BLaER1 treated with 17β-estradiol and CSF1 and Interleukin-3, amounts not matched to agents 10 nM and 100 nM (cell line): ENCODE results near the gene TWF2.

Experiments used
- H3K27ac ChIP-seq, 11 experiments: shearing (Covaris generic); formaldehyde crosslinking; 2 replicates each; pipeline ENCODE4 v1.8.1; 2022
- H3K27me3 ChIP-seq, 11 experiments: shearing (Covaris generic); formaldehyde crosslinking; 2 replicates each; pipeline ENCODE4 v1.8.1; 2022
- H3K36me3 ChIP-seq, 11 experiments: shearing (Covaris generic); formaldehyde crosslinking; 2 replicates each; pipeline ENCODE4 v1.8.1; 2022
- H3K4me1 ChIP-seq, 10 experiments: shearing (Covaris generic); formaldehyde crosslinking; 2 replicates each; pipeline ENCODE4 v1.8.1; 2022
- H3K4me2 ChIP-seq, 11 experiments: shearing (Covaris generic); formaldehyde crosslinking; 2 replicates each; pipeline ENCODE4 v1.8.1; 2022
- H3K4me3 ChIP-seq, 10 experiments: shearing (Covaris generic); formaldehyde crosslinking; 2 replicates each; pipeline ENCODE4 v1.8.1; 2022
- H3K9ac ChIP-seq, 11 experiments: shearing (Covaris generic); formaldehyde crosslinking; 2 replicates each; pipeline ENCODE4 v1.8.1; 2022
- H3K9me3 ChIP-seq, 11 experiments: shearing (Covaris generic); formaldehyde crosslinking; replicated peaks in 1 of 11; 2 replicates each; pipeline ENCODE4 v1.8.1; 2022
- H4K20me1 ChIP-seq, 11 experiments: shearing (Covaris generic); formaldehyde crosslinking; 2 replicates each; pipeline ENCODE4 v1.8.1; 2022
- Cebpa-rat ChIP-seq, 11 experiments: shearing (Covaris generic); IDR thresholded peaks; 2 replicates each; pipeline ENCODE4 v1.8.1; 2022

TWF2 gene

GRCh38 chr3:52240059-52240885 is 1.3 kb upstream of the TWF2 start:
- Histone ChIP-seq H3K9ac (peak overlapping the region; percentile 85 to 97 (median 92); a peak in 21 of 22 replicates), H3K9me3 (peaks cover 0 to 5% (median 0%) of the 10 kb centered on the region in 11 experiments; a peak in 2 of 22 replicates), H4K20me1 (peaks cover 17 to 34% (median 29%) of the 10 kb centered on the region in 11 experiments; a peak in 18 of 22 replicates), H3K27ac (peak overlapping the region; percentile 65 to 97 (median 93); a peak in 21 of 22 replicates), H3K27me3 (no peaks in the 10 kb centered on the region), H3K4me2 (peak overlapping the region; percentile 93 to 99 (median 98)), H3K36me3 (peaks cover 0 to 12% (median 5%) of the 10 kb centered on the region in 11 experiments; a peak in 13 of 22 replicates), H3K4me1 (peaks cover 83 to 89% (median 84%) of the 10 kb centered on the region in 10 experiments), H3K4me3 (peak overlapping the region; percentile 78 to 95 (median 88))
- TF ChIP-seq Cebpa-rat (IDR thresholded peaks at IDR 0.05) = no peak

- Histone ChIP-seq H4K20me1 (peaks cover 20 to 52% (median 47%) of the 10 kb centered on the region in 11 experiments; a peak in 19 of 22 replicates), H3K9ac (peak overlapping the region; percentile 85 to 97 (median 92)), H3K4me2 (peak overlapping the region; percentile 94 to 99 (median 98)), H3K9me3 (peaks cover 0 to 2% (median 0%) of the 10 kb centered on the region in 11 experiments; a peak in 1 of 22 replicates), H3K4me1 (peaks cover 82 to 88% (median 84%) of the 10 kb centered on the region in 10 experiments), H3K36me3 (peaks cover 13 to 31% (median 23%) of the 10 kb centered on the region in 11 experiments; a peak in 20 of 22 replicates), H3K4me3 (peak overlapping the region; percentile 78 to 95 (median 88)), H3K27ac (peak overlapping the region; percentile 49 to 97 (median 93); a peak in 21 of 22 replicates), H3K27me3 (no peaks in the 10 kb centered on the region)
- TF ChIP-seq Cebpa-rat (IDR thresholded peaks at IDR 0.05) = no peak
Observed at GRCh38 chr3:52238193-52238760, 681 bp downstream of the TWF2 start.

DNA sequence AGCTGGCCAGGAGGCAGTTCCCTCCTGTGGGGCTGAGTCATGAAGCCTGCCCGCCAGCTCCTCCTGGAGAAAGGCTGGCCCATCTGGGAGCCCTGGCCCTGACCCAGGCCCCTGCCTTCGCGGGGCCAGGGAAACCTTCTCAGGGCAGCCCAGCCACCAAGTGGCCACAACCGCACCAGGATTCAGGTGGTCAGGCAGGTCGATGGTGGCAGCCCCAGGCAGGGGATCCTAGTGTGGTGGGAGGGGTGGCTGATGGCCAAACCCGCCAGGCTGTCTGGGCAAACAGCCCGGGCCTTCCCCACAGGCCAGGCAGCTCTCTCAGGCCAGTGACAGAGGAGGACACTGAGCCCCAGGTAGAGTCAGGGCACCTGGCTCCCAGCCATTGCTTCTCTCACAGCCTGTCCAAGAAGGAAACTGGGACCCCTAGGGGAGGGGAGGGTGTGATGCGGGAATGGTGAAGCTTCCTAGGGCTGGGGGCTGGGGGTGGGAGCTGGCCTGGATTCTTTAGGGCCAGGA is 1.2 kb downstream of the TWF2 start:
- Histone ChIP-seq H3K9ac (peak overlapping the region; percentile 85 to 97 (median 92)), H4K20me1 (peaks cover 20 to 58% (median 52%) of the 10 kb centered on the region in 11 experiments; a peak in 19 of 22 replicates), H3K36me3 (peaks cover 13 to 37% (median 26%) of the 10 kb centered on the region in 11 experiments; a peak in 20 of 22 replicates), H3K27ac (peak overlapping the region; percentile 49 to 97 (median 93); a peak in 21 of 22 replicates), H3K4me2 (peak overlapping the region; percentile 94 to 99 (median 98)), H3K27me3 (no peaks in the 10 kb centered on the region), H3K9me3 (no peaks in the 10 kb centered on the region), H3K4me3 (peak overlapping the region; percentile 78 to 95 (median 88)), H3K4me1 (peaks cover 84 to 88% (median 86%) of the 10 kb centered on the region in 10 experiments)
- no peak for TF ChIP-seq Cebpa-rat (IDR thresholded peaks at IDR 0.05)

- Histone ChIP-seq H3K9me3 (no peaks in the 10 kb centered on the region), H3K27ac (peak overlapping the region; percentile 49 to 97 (median 93); a peak in 21 of 22 replicates), H3K4me1 (peaks cover 84 to 91% (median 88%) of the 10 kb centered on the region in 10 experiments), H4K20me1 (peaks cover 25 to 64% (median 58%) of the 10 kb centered on the region in 11 experiments), H3K36me3 (peaks cover 13 to 43% (median 26%) of the 10 kb centered on the region in 11 experiments; a peak in 20 of 22 replicates), H3K27me3 (no peaks in the 10 kb centered on the region), H3K4me3 (peak overlapping the region; percentile 78 to 95 (median 88)), H3K4me2 (peak overlapping the region; percentile 94 to 99 (median 98)), H3K9ac (peak overlapping the region; percentile 85 to 97 (median 92))
- TF ChIP-seq Cebpa-rat (IDR thresholded peaks at IDR 0.05) = no peak
Observed at GRCh38 chr3:52237006-52237656, 1.8 kb downstream of the TWF2 start.

DNA sequence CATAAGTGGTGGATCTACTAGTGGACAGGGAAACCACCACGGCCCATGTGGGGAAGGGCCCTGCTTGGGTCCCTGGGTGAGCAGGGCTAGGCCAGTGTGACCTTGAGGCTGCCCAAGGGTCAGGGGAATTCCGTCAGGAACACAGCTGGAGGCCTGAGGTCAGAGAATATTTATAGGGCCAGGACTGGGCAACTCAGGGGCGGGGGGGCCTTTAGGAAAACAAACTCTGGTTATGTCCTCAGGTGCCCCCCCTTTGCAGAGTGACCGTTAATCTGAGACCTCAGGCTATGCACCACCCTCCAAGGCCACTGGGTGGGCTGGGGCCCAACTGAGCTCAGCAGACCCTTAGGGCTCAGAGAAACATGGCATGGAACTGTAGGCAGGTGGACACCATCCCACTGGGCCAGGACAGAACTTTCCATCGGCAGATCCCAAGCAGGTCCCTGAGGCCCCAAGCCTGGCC is 2.5 kb downstream of the TWF2 start:
- no peak for TF ChIP-seq Cebpa-rat (IDR thresholded peaks at IDR 0.05)
- Histone ChIP-seq H3K27ac (peak overlapping the region in 9 of 11 experiments; percentile 25 to 97 (median 93); a peak in 17 of 22 replicates), H4K20me1 (peaks cover 30 to 71% (median 65%) of the 10 kb centered on the region in 11 experiments), H3K4me3 (peak overlapping the region in 7 of 10 experiments; percentile 79 to 95 (median 89); a peak in 11 of 20 replicates), H3K4me1 (peaks cover 84 to 91% (median 89%) of the 10 kb centered on the region in 10 experiments), H3K27me3 (no peaks in the 10 kb centered on the region), H3K4me2 (peak overlapping the region; percentile 94 to 99 (median 98)), H3K9me3 (no peaks in the 10 kb centered on the region), H3K36me3 (peaks cover 13 to 49% (median 30%) of the 10 kb centered on the region in 11 experiments; a peak in 21 of 22 replicates), H3K9ac (peak overlapping the region; percentile 30 to 97 (median 92); a peak in 17 of 22 replicates)

- Histone ChIP-seq H3K9ac (peak overlapping the region; percentile 10 to 90 (median 59); a peak in 19 of 22 replicates), H3K9me3 (no peaks in the 10 kb centered on the region), H3K27me3 (no peaks in the 10 kb centered on the region), H3K4me2 (peak overlapping the region; percentile 25 to 99 (median 98); a peak in 18 of 22 replicates), H3K4me3 (no peak overlapping the region; a peak in 1 of 20 replicates), H3K4me1 (peaks cover 67 to 90% (median 88%) of the 10 kb centered on the region in 10 experiments), H3K27ac (peak overlapping the region in 9 of 11 experiments; percentile 3 to 83 (median 27); a peak in 13 of 22 replicates), H3K36me3 (peaks cover 30 to 66% (median 47%) of the 10 kb centered on the region in 11 experiments), H4K20me1 (peaks cover 34 to 87% (median 78%) of the 10 kb centered on the region in 11 experiments)
- TF ChIP-seq Cebpa-rat (IDR thresholded peaks at IDR 0.05) = no peak
Observed at GRCh38 chr3:52234516-52235447, 4.2 kb downstream of the TWF2 start.

DNA sequence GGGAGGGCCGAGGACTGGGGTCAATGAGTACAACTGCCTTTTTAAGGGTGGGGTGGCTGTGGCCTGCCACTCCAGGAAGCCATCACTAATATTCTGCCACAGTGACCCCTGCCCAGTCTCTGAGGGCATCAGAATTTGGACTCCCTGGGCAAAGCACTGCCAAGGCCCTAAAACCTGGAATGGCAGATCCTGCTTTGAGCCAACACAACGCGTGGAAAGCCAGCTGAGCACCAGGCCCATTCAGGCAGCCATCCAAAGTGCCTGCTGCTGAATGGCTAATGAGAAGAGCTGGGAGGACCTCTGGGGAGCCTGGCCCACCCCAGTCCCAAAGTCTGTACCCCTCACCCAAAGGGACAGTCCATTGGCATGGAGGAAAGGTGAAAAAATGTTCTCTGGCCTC is 5.0 kb downstream of the TWF2 start:
- peak overlapping the region; percentile 10 to 90 (median 70); a peak in 18 of 22 replicates for H3K9ac ChIP-seq
- H3K4me2 ChIP-seq = peak overlapping the region; percentile 8 to 99 (median 85); a peak in 21 of 22 replicates
- no peaks in the 10 kb centered on the region for H3K27me3 ChIP-seq
- peak overlapping the region in 9 of 11 experiments; percentile 3 to 83 (median 23); a peak in 13 of 22 replicates for H3K27ac ChIP-seq
- H4K20me1 ChIP-seq = peaks cover 34 to 95% (median 79%) of the 10 kb centered on the region in 11 experiments
- TF ChIP-seq Cebpa-rat (IDR thresholded peaks at IDR 0.05) = no peak
- H3K4me3 ChIP-seq = 0 out of 20 replicates have a peak overlapping the region, but pooled peaks of 1 of the 10 experiments have one; percentile 2
- peaks cover 38 to 74% (median 55%) of the 10 kb centered on the region in 11 experiments for H3K36me3 ChIP-seq
- peaks cover 65 to 94% (median 90%) of the 10 kb centered on the region in 10 experiments for H3K4me1 ChIP-seq
- no peaks in the 10 kb centered on the region for H3K9me3 ChIP-seq
